ENCODE measurements around the gene APOL5.
"Not testable (repeated sequence)": the region's sequence is repeated elsewhere in the genome, so short reads cannot be mapped to it uniquely, and the experiment has no call there.

APOL5 gene
- total RNA-seq: 0 reads per million in 2 donors

GRCh38 chr22:35717572-35717971, at the start of gene APOL5:
TSS of gene APOL5 (plus strand) at chr22:35717872. CDS start at chr22:35717872, 0 bp downstream.
- no peak for DNase-seq

GRCh38 chr22:35674335-35674734, 43.3 kb upstream of the APOL5 start:
- no peak for DNase-seq

- DNase-seq: not testable (repeated sequence)
Measured at GRCh38 chr22:35676065-35676464, 41.6 kb upstream of the APOL5 start.

GRCh38 chr22:35677460-35678187, 40.0 kb upstream of the APOL5 start:
- DNase-seq: no peak

- no peak for DNase-seq
Measured at GRCh38 chr22:35678836-35679235, 38.8 kb upstream of the APOL5 start.

- peak in 1 of 5 experiments; percentile 61 for DNase-seq
Measured at GRCh38 chr22:35679492-35679891, 38.2 kb upstream of the APOL5 start.

- no peak for DNase-seq
Measured at GRCh38 chr22:35681454-35682052, 36.1 kb upstream of the APOL5 start.

- no peak for DNase-seq
Measured at GRCh38 chr22:35683560-35683959, 34.1 kb upstream of the APOL5 start.

- no peak for DNase-seq
Measured at GRCh38 chr22:35684270-35684700, 33.4 kb upstream of the APOL5 start.

GRCh38 chr22:35684732-35685131, 32.9 kb upstream of the APOL5 start:
- no peak for DNase-seq

GRCh38 chr22:35685731-35686130, 31.9 kb upstream of the APOL5 start:
- no peak for DNase-seq

GRCh38 chr22:35686298-35686697, 31.4 kb upstream of the APOL5 start:
- no peak for DNase-seq

GRCh38 chr22:35687461-35687860, 30.2 kb upstream of the APOL5 start:
- no peak for DNase-seq

GRCh38 chr22:35688913-35689675, 28.6 kb upstream of the APOL5 start:
- no peak for DNase-seq

GRCh38 chr22:35690001-35690400, 27.7 kb upstream of the APOL5 start:
- DNase-seq: no peak

- peak in 1 of 5 experiments; percentile 18 for DNase-seq
Measured at GRCh38 chr22:35695202-35695601, 22.5 kb upstream of the APOL5 start.

GRCh38 chr22:35697142-35697541, 20.5 kb upstream of the APOL5 start:
- peak in 1 of 5 experiments; percentile 38 for DNase-seq

- DNase-seq: peak in 1 of 5 experiments; percentile 24
Measured at GRCh38 chr22:35699852-35700251, 17.8 kb upstream of the APOL5 start.

GRCh38 chr22:35703861-35704584, 13.6 kb upstream of the APOL5 start:
- no peak for DNase-seq

GRCh38 chr22:35705141-35705540, 12.5 kb upstream of the APOL5 start:
- no peak for DNase-seq

- DNase-seq: no peak
Measured at GRCh38 chr22:35708453-35708852, 9.2 kb upstream of the APOL5 start.

- DNase-seq: no peak
Measured at GRCh38 chr22:35708917-35709316, 8.8 kb upstream of the APOL5 start.

GRCh38 chr22:35711336-35711735, 6.3 kb upstream of the APOL5 start:
- no peak for DNase-seq
